Measurements from ENCODE around the gene KLHL26.

The KLHL26 gene

DNA sequence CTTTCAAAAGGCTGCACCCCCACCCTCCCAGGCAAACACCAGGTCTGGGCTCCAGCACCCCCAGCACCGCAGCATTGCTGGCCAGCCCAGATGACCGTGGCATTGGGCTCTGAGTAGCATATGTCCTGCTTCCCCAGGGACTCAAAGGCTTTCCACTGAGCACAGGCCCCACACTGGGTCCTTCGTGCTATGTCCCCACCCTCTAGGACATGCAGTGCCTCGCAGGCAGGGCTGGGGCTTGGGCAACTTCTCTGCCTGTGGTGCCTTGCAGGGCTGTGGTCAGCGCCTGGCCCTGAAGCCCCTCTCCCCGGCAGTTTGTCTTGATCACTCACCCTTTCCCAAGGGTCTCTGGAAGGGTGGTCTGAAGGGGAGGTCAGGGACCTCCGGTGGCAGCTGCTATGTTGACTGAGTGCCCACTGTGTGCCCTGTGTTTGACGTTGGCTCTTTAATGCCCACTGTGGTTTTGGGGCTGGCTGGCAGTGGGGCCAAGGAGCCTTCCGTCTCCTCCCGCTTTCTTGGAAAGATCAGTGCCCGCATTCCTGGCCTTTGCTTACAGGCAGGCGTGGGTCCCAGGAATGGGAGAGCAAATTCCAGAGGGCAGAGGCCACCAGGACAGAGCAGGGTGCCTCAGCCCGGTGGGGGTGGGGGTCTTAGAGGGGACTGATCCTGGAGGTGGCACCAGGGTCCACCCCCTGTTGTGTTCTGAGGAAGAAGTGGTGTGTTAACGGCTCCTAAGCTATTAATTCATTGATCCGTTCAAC, 26.3 kb downstream of the KLHL26 start:
- TF ChIP-seq EZH2 (IDR thresholded peaks at IDR 0.05; ENCODE audit: borderline replicate concordance, low read depth, low read length, severe bottlenecking) (no peak), CTCF (IDR thresholded peaks at IDR 0.05; ENCODE audit: borderline replicate concordance, extremely low read depth, low read length, poor library complexity, severe bottlenecking) (no peak)
- no peaks in the 10 kb centered on the region for H3K9me3 ChIP-seq (ENCODE audit: insufficient read depth, low read length, severe bottlenecking)
- peaks cover 56% of the 10 kb centered on the region for H4K20me1 ChIP-seq (ENCODE audit: insufficient read depth, low read length)
- peaks cover 45% of the 10 kb centered on the region for H3K79me2 ChIP-seq (ENCODE audit: insufficient read depth, low read length)
- no peak overlapping the region for H3K4me2 ChIP-seq (ENCODE audit: insufficient read depth, low read length)
- no peak overlapping the region for H2AFZ ChIP-seq (ENCODE audit: low read depth, low read length)
- ATAC-seq (ENCODE audit: insufficient read depth, low read depth): no peak
- DNase-seq: no peak
- no peaks in the 10 kb centered on the region for H3K4me1 ChIP-seq (ENCODE audit: insufficient read depth, low read length)
- no peak overlapping the region for H3K27ac ChIP-seq (ENCODE audit: low read length)
- no peak overlapping the region for H3K9ac ChIP-seq (ENCODE audit: low read depth, low read length)
- no peaks in the 10 kb centered on the region for H3K27me3 ChIP-seq (ENCODE audit: insufficient read depth, low read length, poor library complexity)
- no peak overlapping the region for H3K4me3 ChIP-seq (ENCODE audit: low read depth in 1 of 2, low read length in 2 of 2)
- H3K36me3 ChIP-seq (ENCODE audit: insufficient read depth, low read length): peaks cover 38% of the 10 kb centered on the region

- no peak overlapping the region for H3K9ac ChIP-seq (ENCODE audit: low read depth, low read length)
- DNase-seq: no peak
These were observed 27.2 kb downstream of the KLHL26 start for GRCh38 chr19:18663940-18664530.

DNA sequence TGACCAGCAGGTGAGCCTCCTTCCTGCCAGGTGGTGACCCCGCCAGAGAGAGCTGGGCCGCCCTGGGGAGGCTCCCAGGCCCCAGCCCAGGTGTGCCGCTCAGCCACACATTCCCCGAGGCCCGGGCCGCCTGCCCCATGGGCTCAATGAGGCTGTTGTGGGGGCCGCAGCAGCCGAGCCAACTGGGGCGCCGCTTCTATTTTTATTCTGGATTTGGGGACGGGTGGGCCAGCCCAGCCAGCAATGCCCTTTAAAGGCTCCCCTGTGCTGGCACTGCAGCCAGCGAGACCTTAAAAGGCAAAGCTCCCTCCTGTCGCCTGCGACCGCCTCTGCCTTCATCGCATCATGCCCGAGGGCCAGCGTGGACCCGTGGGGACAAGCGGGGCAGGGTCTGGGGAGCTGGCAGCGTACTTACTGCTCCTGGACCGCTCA, 29.0 kb downstream of the KLHL26 start:
- Histone ChIP-seq H3K4me3 (ENCODE audit: low read depth in 1 of 2, low read length in 2 of 2) (no peak overlapping the region), H2AFZ (ENCODE audit: low read depth, low read length) (no peak overlapping the region), H3K9ac (ENCODE audit: low read depth, low read length) (no peak overlapping the region), H3K36me3 (ENCODE audit: insufficient read depth, low read length) (peaks cover 62% of the 10 kb centered on the region), H3K9me3 (ENCODE audit: insufficient read depth, low read length, severe bottlenecking) (no peaks in the 10 kb centered on the region), H3K4me2 (ENCODE audit: insufficient read depth, low read length) (no peak overlapping the region), H3K27ac (ENCODE audit: low read length) (no peak overlapping the region), H3K79me2 (ENCODE audit: insufficient read depth, low read length) (peaks cover 31% of the 10 kb centered on the region), H3K27me3 (ENCODE audit: insufficient read depth, low read length, poor library complexity) (no peaks in the 10 kb centered on the region), H4K20me1 (ENCODE audit: insufficient read depth, low read length) (peaks cover 43% of the 10 kb centered on the region), H3K4me1 (ENCODE audit: insufficient read depth, low read length) (no peaks in the 10 kb centered on the region)
- no peak for ATAC-seq (ENCODE audit: insufficient read depth, low read depth)
- TF ChIP-seq CTCF (IDR thresholded peaks at IDR 0.05; ENCODE audit: borderline replicate concordance, extremely low read depth, low read length, poor library complexity, severe bottlenecking) (no peak), EZH2 (IDR thresholded peaks at IDR 0.05; ENCODE audit: borderline replicate concordance, low read depth, low read length, severe bottlenecking) (no peak)
- DNase-seq: no peak

More at GRCh38 chr19:18663940-18664530, 27.2 kb downstream of the KLHL26 start:
- Histone ChIP-seq H3K79me2 (ENCODE audit: insufficient read depth, low read length) (peaks cover 39% of the 10 kb centered on the region), H3K4me3 (ENCODE audit: low read depth in 1 of 2, low read length in 2 of 2) (no peak overlapping the region), H2AFZ (ENCODE audit: low read depth, low read length) (no peak overlapping the region), H3K36me3 (ENCODE audit: insufficient read depth, low read length) (peaks cover 46% of the 10 kb centered on the region), H3K27me3 (ENCODE audit: insufficient read depth, low read length, poor library complexity) (no peaks in the 10 kb centered on the region), H3K27ac (ENCODE audit: low read length) (no peak overlapping the region), H3K4me2 (ENCODE audit: insufficient read depth, low read length) (no peak overlapping the region), H4K20me1 (ENCODE audit: insufficient read depth, low read length) (peaks cover 51% of the 10 kb centered on the region), H3K4me1 (ENCODE audit: insufficient read depth, low read length) (no peaks in the 10 kb centered on the region), H3K9me3 (ENCODE audit: insufficient read depth, low read length, severe bottlenecking) (no peaks in the 10 kb centered on the region)
- TF ChIP-seq CTCF (IDR thresholded peaks at IDR 0.05; ENCODE audit: borderline replicate concordance, extremely low read depth, low read length, poor library complexity, severe bottlenecking) (no peak), EZH2 (IDR thresholded peaks at IDR 0.05; ENCODE audit: borderline replicate concordance, low read depth, low read length, severe bottlenecking) (no peak)
- 0 out of 3 replicates have a peak, but pooled peaks have one; percentile 37 for ATAC-seq (ENCODE audit: insufficient read depth, low read depth)

Data from DND-41 (cell line).